ENCODE results near the gene DSC2. TPM values are rescaled to one million over a fixed set of nuclear protein-coding genes. Genes with fewer than 3 reads are reported as not detected.
"Not testable (repeated sequence)": the region's sequence is repeated elsewhere in the genome, so short reads cannot be mapped to it uniquely, and the experiment has no call there.

The DSC2 gene
- total and polyA plus RNA-seq, 3 donors from 2014 or later = 1.2 to 2.7 (median 1.2) TPM

GRCh38 chr18:31143025-31143424, 40.8 kb upstream of the DSC2 start:
- TF ChIP-seq CTCF (IDR thresholded peaks at IDR 0.05) = no peak
- TF ChIP-seq POLR2A (IDR thresholded peaks at IDR 0.05) = no peak
- no peak overlapping the region for H3K4me3 ChIP-seq
- no peaks in the 10 kb centered on the region for H3K27me3 ChIP-seq
- H3K4me1 ChIP-seq = no peaks in the 10 kb centered on the region
- no peak overlapping the region for H3K27ac ChIP-seq
- no peaks in the 10 kb centered on the region for H3K36me3 ChIP-seq (ENCODE audit: low read depth, missing control alignments)
- intact Hi-C loops (cut with DNase I; ENCODE audit: low total_unique reads) = no loop called here
- 89 to 95% methylated on average over 3 of the region's 3 CpGs for whole genome bisulfite sequencing, 2 donors
- no peak for DNase-seq
- H3K9me3 ChIP-seq = no peaks in the 10 kb centered on the region

GRCh38 chr18:31138709-31139108, 36.5 kb upstream of the DSC2 start:
- intact Hi-C loops (cut with DNase I; ENCODE audit: low total_unique reads) = no loop called here
- no peaks in the 10 kb centered on the region for H3K4me1 ChIP-seq
- no peak overlapping the region for H3K4me3 ChIP-seq
- 43 to 80% methylated on average over 1 of the region's 1 CpG for WGBS, 2 donors
- H3K27ac ChIP-seq = no peak overlapping the region
- no peak for DNase-seq
- no peaks in the 10 kb centered on the region for H3K36me3 ChIP-seq (ENCODE audit: low read depth, missing control alignments)
- H3K27me3 ChIP-seq = no peaks in the 10 kb centered on the region
- no peaks in the 10 kb centered on the region for H3K9me3 ChIP-seq
- no peak for TF ChIP-seq POLR2A (IDR thresholded peaks at IDR 0.05)
- no peak for TF ChIP-seq CTCF (IDR thresholded peaks at IDR 0.05)

- WGBS, 2 donors = 89 to 95% methylated on average over 4 of the region's 4 CpGs
- H3K27me3 ChIP-seq = no peaks in the 10 kb centered on the region
These were observed 32.8 kb upstream of the DSC2 start for GRCh38 chr18:31134988-31135529.

GRCh38 chr18:31129398-31130115, 27.3 kb upstream of the DSC2 start:
- Histone ChIP-seq H3K27ac (no peak overlapping the region), H3K27me3 (no peaks in the 10 kb centered on the region), H3K4me3 (no peak overlapping the region), H3K9me3 (no peaks in the 10 kb centered on the region), H3K36me3 (ENCODE audit: low read depth, missing control alignments) (no peaks in the 10 kb centered on the region), H3K4me1 (no peaks in the 10 kb centered on the region)
- intact Hi-C loops (cut with DNase I; ENCODE audit: low total_unique reads) = no loop called here
- no peak for DNase-seq
- TF ChIP-seq POLR2A (IDR thresholded peaks at IDR 0.05) (no peak), CTCF (IDR thresholded peaks at IDR 0.05) (no peak)
- WGBS, 2 donors = 80 to 89% methylated on average over 1 of the region's 1 CpG

More at GRCh38 chr18:31134988-31135529, 32.8 kb upstream of the DSC2 start:
- no peak overlapping the region for H3K27ac ChIP-seq
- TF ChIP-seq CTCF (IDR thresholded peaks at IDR 0.05) (no peak), POLR2A (IDR thresholded peaks at IDR 0.05) (no peak)
- H3K4me1 ChIP-seq = no peaks in the 10 kb centered on the region
- DNase-seq = no peak
- no peak overlapping the region for H3K4me3 ChIP-seq
- no peaks in the 10 kb centered on the region for H3K36me3 ChIP-seq (ENCODE audit: low read depth, missing control alignments)
- H3K9me3 ChIP-seq = no peaks in the 10 kb centered on the region
- intact Hi-C loops (cut with DNase I; ENCODE audit: low total_unique reads) = no loop called here

- Histone ChIP-seq H3K36me3 (ENCODE audit: low read depth, missing control alignments) (no peaks in the 10 kb centered on the region), H3K9me3 (no peaks in the 10 kb centered on the region), H3K4me3 (no peak overlapping the region), H3K27ac (no peak overlapping the region), H3K4me1 (no peaks in the 10 kb centered on the region), H3K27me3 (no peaks in the 10 kb centered on the region)
- intact Hi-C loops (cut with DNase I; ENCODE audit: low total_unique reads) = no loop called here
- 76 to 89% methylated on average over 1 of the region's 1 CpG for WGBS, 2 donors
- TF ChIP-seq CTCF (IDR thresholded peaks at IDR 0.05) (no peak), POLR2A (IDR thresholded peaks at IDR 0.05) (no peak)
- no peak for DNase-seq
These were observed 23.7 kb upstream of the DSC2 start for GRCh38 chr18:31125878-31126277.

- H3K9me3 ChIP-seq; H3K4me3 ChIP-seq; H3K36me3 ChIP-seq (ENCODE audit: low read depth, missing control alignments); H3K27me3 ChIP-seq; H3K4me1 ChIP-seq; DNase-seq; H3K27ac ChIP-seq; intact Hi-C loops (cut with DNase I; ENCODE audit: low total_unique reads): not testable (repeated sequence)
- WGBS, 2 donors = 68 to 79% methylated on average over 2 of the region's 2 CpGs
These were observed 20.9 kb upstream of the DSC2 start for GRCh38 chr18:31123125-31123524.

Measured in testis (tissue), 3 donors.